ENCODE results near the gene CUBN.

CUBN gene

DNA sequence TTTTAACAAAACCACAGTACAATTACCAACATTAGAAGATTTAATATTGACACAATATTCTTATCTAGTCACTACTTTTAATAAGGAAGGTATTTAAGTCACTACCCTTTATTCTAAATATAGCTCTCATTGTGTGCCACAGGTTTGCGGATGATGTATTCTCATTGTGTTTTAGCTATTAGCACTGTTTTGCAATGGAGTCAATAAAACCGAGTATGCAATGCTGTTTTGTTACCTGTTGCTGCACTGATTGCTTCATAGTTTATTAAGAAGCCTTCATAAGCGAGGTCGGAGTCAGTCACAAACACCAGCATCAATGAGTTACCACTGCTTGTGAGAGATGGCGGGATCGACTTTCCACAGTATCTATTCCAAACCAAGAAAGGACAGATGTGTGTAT, 64.3 kb downstream of the CUBN start:
- no peak for DNase-seq

GRCh38 chr10:17064435-17064834, 65.2 kb downstream of the CUBN start:
- DNase-seq = no peak

DNA sequence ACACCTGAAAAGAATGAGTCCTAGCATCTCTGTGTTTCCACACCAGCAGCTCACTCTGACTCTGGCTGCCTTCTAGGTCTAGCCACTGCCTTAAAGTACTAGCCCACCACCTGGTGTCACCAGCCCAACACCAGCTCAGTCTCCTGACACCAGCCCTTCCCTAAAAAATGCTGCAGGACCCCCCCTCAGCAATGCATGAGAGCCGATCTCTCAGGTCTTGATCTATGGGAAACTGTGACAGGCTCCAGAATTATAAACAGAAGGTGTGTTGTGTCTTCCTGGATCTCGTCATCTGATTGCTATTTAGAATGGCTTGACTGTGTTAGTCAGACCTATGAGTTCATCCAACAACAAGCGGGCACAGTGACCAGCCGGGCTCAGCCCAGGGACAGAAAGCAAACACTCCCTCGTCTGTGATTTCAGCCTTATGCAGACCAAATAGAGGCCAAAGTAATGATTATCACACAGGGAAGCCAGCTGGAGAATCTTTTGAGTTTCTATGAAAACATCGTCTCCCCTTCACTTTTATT, 66.6 kb downstream of the CUBN start:
- no peak for DNase-seq

DNA sequence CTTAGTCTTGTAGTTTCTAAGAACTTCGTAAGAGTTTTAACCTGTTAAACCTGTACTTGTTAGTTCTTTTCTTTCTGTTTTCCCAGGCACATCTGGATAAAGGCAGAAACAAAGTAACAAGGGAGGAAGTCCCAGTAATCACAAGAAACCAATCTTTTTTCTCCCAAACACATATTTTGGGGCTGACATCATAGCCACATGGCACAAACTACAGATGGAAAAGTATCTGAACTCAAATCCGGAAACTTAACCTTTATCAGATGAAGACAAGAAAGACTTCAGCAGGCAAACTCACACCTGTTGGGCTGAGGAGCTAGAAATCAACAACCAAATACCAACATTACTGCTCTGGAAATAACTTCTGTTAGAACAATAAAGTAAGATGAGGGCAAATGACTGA, 67.1 kb downstream of the CUBN start:
- no peak for DNase-seq

GRCh38 chr10:17062009-17062408, 67.6 kb downstream of the CUBN start:
- DNase-seq = no peak

DNA sequence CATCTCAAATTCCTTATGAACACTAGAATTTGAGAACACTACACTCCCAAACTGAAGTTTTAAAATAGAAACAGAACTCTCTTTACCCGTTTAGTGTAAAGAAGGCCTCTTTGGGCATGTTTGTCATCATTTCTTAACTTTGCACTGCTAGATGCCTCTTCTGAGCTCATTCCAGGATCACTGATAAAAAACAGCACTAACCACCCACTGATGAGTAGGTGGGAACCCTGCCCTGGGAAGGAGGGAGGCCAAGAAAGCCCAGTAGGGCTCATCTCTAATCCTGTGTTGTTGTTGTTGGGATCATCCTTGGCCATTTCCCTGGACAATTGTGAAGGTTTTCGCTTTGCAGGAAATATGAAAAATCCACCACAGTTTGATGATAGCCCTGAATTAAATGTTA, 68.2 kb downstream of the CUBN start:
- DNase-seq = no peak

DNA sequence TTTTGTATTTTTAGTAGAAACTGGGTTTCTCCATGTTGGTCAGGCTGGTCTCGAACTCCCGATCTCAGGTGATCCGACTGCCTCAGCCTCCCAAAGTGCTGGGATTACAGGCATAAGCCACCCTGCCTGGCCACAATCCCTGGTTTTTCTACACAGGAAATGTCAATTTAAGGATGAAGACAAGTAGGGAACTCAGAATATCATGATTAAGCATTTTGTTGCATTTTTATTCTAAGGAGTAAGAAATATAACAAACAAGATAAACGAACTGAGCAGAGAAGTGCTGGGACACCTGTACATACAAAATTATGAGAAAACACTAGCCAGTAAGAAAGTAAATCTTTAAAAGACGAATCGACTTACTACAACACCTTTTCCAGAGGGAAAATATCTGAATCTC, 69.3 kb downstream of the CUBN start:
- DNase-seq = no peak

- DNase-seq = no peak
Measured at GRCh38 chr10:17059197-17059688, 70.4 kb downstream of the CUBN start.

DNA sequence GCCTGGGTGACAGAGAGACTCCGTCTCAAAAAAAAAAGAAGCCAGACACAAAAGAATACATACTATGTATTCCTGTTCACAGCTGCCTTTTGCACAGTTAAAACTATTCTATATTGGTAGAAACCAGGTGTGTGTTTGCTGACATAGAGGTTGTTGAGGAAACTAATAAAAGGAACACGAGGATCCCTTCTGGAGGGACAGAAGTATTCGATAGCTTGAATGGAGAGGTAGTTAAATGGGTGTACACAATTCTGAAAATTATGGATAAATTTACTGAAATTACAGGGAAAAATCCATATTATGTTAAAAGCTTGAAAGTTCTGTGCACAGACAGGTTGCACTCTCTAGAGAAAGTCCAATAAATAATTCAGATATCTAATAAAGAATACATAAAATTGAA, 71.5 kb downstream of the CUBN start:
- no peak for DNase-seq

GRCh38 chr10:17056781-17057428, 72.7 kb downstream of the CUBN start:
- DNase-seq = no peak

- no peak for DNase-seq
Measured at GRCh38 chr10:17053513-17053912, 76.1 kb downstream of the CUBN start.

DNA sequence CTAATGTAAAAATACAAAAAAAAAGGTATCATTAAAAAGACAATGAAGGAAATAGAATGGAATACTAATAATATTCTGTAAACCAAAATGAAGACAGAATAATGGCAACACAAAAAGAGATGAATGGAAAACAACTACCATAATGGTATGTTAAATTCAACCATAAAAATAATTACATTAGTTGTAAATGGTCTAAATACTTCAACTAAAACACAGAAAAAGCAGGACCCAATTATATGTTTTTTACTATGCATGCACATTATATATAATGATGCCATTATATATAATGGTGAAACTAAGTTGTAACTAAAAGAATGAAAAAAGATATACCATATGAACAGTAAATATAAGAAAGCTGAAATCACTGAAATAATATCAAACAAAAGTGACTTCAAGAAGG, 76.5 kb downstream of the CUBN start:
- no peak for DNase-seq

DNA sequence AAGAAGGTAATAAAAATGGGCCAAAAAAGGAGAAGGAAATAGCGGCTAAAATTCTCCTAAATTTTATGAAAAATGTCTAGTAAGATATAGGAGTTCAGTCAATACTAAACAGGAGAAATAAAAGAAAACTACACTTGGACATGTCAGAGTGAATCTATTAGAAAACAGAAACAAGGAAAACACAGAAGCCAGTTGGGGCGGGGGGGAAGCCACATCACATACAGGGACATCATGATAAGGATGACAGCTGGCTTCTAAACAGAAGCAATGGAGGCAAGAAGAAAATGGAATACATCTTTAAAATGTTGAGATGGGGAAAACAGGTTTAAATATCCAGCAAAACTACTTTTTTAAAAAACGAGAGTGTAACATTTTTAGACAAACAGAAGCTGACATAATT, 77.8 kb downstream of the CUBN start:
- DNase-seq = no peak

- no peak for DNase-seq
Measured at GRCh38 chr10:17049195-17049594, 80.4 kb downstream of the CUBN start.

- DNase-seq = no peak
Measured at GRCh38 chr10:17047908-17048307, 81.7 kb downstream of the CUBN start.

GRCh38 chr10:17046989-17047388, 82.6 kb downstream of the CUBN start:
- no peak for DNase-seq

GRCh38 chr10:17043586-17043985, 86.0 kb downstream of the CUBN start:
- DNase-seq = no peak

GRCh38 chr10:17041626-17042520, 87.7 kb downstream of the CUBN start:
- DNase-seq = no peak

- DNase-seq = peak; percentile 79
Measured at GRCh38 chr10:17038627-17039026, 91.0 kb downstream of the CUBN start.

DNA sequence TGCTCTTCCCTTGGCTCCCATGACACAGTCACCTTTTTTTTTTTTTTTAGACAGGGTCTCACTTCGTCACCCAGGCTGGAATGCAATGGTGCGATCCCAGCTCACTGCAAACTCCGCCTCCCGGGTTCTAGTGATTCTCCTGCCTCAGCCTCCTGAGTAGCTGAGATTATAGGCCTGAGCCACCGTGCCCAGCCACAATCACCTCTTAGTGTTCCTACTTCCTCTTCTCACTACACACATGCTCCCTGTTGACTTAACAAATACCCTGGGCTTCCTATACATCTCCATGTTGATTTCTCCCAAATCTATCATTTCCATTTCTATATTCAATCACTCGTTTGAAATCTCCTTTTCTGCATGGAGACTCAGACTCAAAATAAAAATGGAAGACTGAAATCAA, 91.7 kb downstream of the CUBN start:
- no peak for DNase-seq

DNA sequence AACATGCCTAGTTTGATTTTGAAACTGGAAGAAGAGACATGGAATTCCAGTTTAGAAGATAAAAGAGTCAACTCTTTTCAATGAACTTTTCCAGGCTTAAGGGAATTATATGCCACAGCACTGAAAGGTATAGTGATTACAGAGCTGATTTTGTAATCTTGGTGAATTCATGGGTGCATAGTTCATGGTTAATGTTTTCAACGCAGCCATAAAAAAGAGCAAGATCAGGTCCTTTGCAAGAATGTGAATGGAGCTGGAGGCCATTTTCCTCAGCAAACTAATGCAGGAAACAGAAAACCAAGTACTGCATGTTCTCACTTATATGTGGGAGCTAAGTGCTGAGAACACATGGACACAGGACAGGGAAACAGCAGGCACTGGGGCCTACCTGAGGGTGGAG, 94.2 kb downstream of the CUBN start:
- no peak for DNase-seq

- no peak for DNase-seq
Measured at GRCh38 chr10:17033529-17034260, 95.9 kb downstream of the CUBN start.
